Breast epithelium (tissue), 3 donors: ENCODE measurements around the gene AOC1.

Experiments used
- POLR2A ChIP-seq: fragments of 450-650 bp; IDR thresholded peaks from one replicate; pipeline ENCODE4 v1.6.1; 2016; ENCODE audit warnings: antibody characterized with exemption, mild to moderate bottlenecking, moderate library complexity
- POLR2AphosphoS5 ChIP-seq, 3 donors: sonication (generic); formaldehyde crosslinking; IDR thresholded peaks; one replicate each; pipeline ENCODE4 v1.6.1; 2017; ENCODE audit warnings: antibody characterized with exemption in 3 of 3
- TF ChIP-seq, protein P1 (sequence below), 3 donors: fragments of 450-650 bp; IDR thresholded peaks; one replicate each; pipeline ENCODE4 v1.5.1; 2016 to 2017; ENCODE audit warnings: antibody characterized with exemption in 3 of 3, mild to moderate bottlenecking in 3 of 3, moderate library complexity in 3 of 3

- TF ChIP-seq POLR2AphosphoS5 (IDR thresholded peaks at IDR 0.05) (no peak), POLR2A (no peak)
- TF ChIP-seq, protein P1, sequence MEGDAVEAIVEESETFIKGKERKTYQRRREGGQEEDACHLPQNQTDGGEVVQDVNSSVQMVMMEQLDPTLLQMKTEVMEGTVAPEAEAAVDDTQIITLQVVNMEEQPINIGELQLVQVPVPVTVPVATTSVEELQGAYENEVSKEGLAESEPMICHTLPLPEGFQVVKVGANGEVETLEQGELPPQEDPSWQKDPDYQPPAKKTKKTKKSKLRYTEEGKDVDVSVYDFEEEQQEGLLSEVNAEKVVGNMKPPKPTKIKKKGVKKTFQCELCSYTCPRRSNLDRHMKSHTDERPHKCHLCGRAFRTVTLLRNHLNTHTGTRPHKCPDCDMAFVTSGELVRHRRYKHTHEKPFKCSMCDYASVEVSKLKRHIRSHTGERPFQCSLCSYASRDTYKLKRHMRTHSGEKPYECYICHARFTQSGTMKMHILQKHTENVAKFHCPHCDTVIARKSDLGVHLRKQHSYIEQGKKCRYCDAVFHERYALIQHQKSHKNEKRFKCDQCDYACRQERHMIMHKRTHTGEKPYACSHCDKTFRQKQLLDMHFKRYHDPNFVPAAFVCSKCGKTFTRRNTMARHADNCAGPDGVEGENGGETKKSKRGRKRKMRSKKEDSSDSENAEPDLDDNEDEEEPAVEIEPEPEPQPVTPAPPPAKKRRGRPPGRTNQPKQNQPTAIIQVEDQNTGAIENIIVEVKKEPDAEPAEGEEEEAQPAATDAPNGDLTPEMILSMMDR (IDR thresholded peaks at IDR 0.05): no peak
These were observed 16.5 kb upstream of the AOC1 start for GRCh38 chr7:150835702-150836280.
